MM.1S (cell line): ENCODE measurements around the gene PDE1C.

Source experiments
- CTCF ChIP-seq: fragments of 300-600 bp; sonication (generic); IDR thresholded peaks from 2 replicates; pipeline ENCODE4 v1.5.1; 2016; ENCODE audit warnings: antibody characterized with exemption, low read length, mixed read lengths
- EZH2 ChIP-seq: fragments of 300-600 bp; sonication (generic); optimal IDR thresholded peaks from 2 replicates; pipeline ENCODE3; 2017; ENCODE audit warnings: low read depth, mild to moderate bottlenecking, antibody characterized with exemption, low read length, mixed read lengths
- EZH2phosphoT487 ChIP-seq: fragments of 300-600 bp; sonication (generic); IDR thresholded peaks from 2 replicates; pipeline ENCODE4 v1.6.1; 2018; ENCODE audit warnings: antibody characterized with exemption, low read length

GRCh38 chr7:31741852-31742251 is 328.4 kb downstream of the PDE1C start:
- TF ChIP-seq CTCF (no peak), EZH2phosphoT487 (no peak), EZH2 (no peak)
